Endothelial cell of umbilical vein (primary cell): ENCODE results near the gene KRTAP10-6.

ENCODE experiments used
- CTCF ChIP-seq, 2 donors: IDR thresholded peaks; 1 replicate in 1 of 2; 2 replicates in 1 of 2; pipeline ENCODE4 v1.5.1; 2011; ENCODE audit warnings: low read length in 2 of 2, mild to moderate bottlenecking in 2 of 2, moderate library complexity in 2 of 2, control low read depth in 1 of 2, inconsistent platforms in 1 of 2, low read depth in 1 of 2; ENCODE audit not compliant: insufficient read depth in 1 of 2; ENCODE audit errors: extremely low read depth in 1 of 2
- EZH2 ChIP-seq: IDR thresholded peaks from 2 replicates; pipeline ENCODE4 v1.6.1; 2012; ENCODE audit warnings: borderline replicate concordance, low read depth, mild to moderate bottlenecking, moderate library complexity, low read length, inconsistent platforms; ENCODE audit not compliant: severe bottlenecking
- FOS ChIP-seq: IDR thresholded peaks from 2 replicates; pipeline ENCODE4 v1.6.1; 2011; ENCODE audit warnings: mild to moderate bottlenecking, low read length, moderate library complexity, borderline replicate concordance; ENCODE audit not compliant: insufficient read depth
- GATA2 ChIP-seq: IDR thresholded peaks from 2 replicates; pipeline ENCODE4 v1.7.0; 2011; ENCODE audit warnings: low read depth, mild to moderate bottlenecking, moderate library complexity, mixed read lengths, low read length; ENCODE audit not compliant: insufficient read length, insufficient read depth
- MAX ChIP-seq: IDR thresholded peaks from 2 replicates; pipeline ENCODE4 v1.6.1; 2011; ENCODE audit not compliant: insufficient read depth, insufficient read length
- POLR2A ChIP-seq: IDR thresholded peaks from 2 replicates; pipeline ENCODE4 v1.6.1; 2012; ENCODE audit warnings: low read depth, mild to moderate bottlenecking, control low read depth, low read length
- POLR2AphosphoS5 ChIP-seq: IDR thresholded peaks from 2 replicates; pipeline ENCODE4 v1.6.1; 2012; ENCODE audit warnings: low read depth, mild to moderate bottlenecking, control low read depth, low read length, moderate library complexity; ENCODE audit not compliant: insufficient read depth

- TF ChIP-seq CTCF (IDR thresholded peaks at IDR 0.05; ENCODE audit: extremely low read depth in 1 of 2, insufficient read depth in 1 of 2, low read depth in 1 of 2, low read length in 2 of 2) = no peak
- no peak for TF ChIP-seq POLR2A
- no peak for TF ChIP-seq EZH2
- no peak for TF ChIP-seq GATA2
- TF ChIP-seq POLR2AphosphoS5 = no peak
- no peak for TF ChIP-seq MAX
- no peak for TF ChIP-seq FOS
Measured at GRCh38 chr21:44612029-44612486, 19.8 kb upstream of the KRTAP10-6 start, which contains the start of gene KRTAP10-8.
